GM12873 (cell line): ENCODE measurements around the gene CPZ.

Source experiments
- TF ChIP-seq, protein P1 (sequence below): IDR thresholded peaks from 2 replicates; pipeline ENCODE4 v1.5.1; 2012; ENCODE audit warnings: low read depth, mild to moderate bottlenecking, moderate library complexity, low read length, control low read depth; ENCODE audit not compliant: insufficient read depth; ENCODE audit errors: missing control alignments

Gene CPZ

DNA sequence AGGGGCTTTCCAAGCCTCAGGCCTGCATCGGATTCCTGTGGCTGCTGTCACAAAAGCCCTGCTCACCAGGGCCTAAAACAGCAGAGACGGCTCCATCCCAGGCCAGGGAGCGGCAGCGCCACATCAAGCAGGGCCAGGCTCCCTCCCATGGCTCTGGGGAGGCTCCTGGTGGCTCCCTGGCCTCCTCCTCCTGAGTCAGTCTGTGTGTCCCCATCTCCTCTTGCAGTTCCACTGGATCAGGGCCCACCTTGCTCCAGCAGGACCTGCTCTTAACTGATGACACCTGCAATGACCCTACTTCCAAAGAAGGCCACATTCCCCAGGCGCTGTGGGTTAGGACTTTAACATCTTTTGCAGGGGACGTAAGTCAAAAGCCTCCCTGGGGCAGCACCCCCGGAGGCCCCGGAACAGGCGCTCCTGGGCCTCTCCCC lies 51.9 kb downstream of the CPZ start:
- TF ChIP-seq, protein P1, sequence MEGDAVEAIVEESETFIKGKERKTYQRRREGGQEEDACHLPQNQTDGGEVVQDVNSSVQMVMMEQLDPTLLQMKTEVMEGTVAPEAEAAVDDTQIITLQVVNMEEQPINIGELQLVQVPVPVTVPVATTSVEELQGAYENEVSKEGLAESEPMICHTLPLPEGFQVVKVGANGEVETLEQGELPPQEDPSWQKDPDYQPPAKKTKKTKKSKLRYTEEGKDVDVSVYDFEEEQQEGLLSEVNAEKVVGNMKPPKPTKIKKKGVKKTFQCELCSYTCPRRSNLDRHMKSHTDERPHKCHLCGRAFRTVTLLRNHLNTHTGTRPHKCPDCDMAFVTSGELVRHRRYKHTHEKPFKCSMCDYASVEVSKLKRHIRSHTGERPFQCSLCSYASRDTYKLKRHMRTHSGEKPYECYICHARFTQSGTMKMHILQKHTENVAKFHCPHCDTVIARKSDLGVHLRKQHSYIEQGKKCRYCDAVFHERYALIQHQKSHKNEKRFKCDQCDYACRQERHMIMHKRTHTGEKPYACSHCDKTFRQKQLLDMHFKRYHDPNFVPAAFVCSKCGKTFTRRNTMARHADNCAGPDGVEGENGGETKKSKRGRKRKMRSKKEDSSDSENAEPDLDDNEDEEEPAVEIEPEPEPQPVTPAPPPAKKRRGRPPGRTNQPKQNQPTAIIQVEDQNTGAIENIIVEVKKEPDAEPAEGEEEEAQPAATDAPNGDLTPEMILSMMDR = no peak

- TF ChIP-seq, protein P1 = no peak
Observed at GRCh38 chr4:8644966-8645752, 52.6 kb downstream of the CPZ start.

- TF ChIP-seq, protein P1 = no peak
Observed at GRCh38 chr4:8645753-8646124, 53.2 kb downstream of the CPZ start.

- TF ChIP-seq, protein P1 = no peak
Observed at GRCh38 chr4:8646296-8647093, 53.9 kb downstream of the CPZ start.

- TF ChIP-seq, protein P1 = no peak
Observed at GRCh38 chr4:8647094-8647570, 54.6 kb downstream of the CPZ start.

GRCh38 chr4:8647626-8648025 lies 55.1 kb downstream of the CPZ start:
- TF ChIP-seq, protein P1 = no peak

DNA sequence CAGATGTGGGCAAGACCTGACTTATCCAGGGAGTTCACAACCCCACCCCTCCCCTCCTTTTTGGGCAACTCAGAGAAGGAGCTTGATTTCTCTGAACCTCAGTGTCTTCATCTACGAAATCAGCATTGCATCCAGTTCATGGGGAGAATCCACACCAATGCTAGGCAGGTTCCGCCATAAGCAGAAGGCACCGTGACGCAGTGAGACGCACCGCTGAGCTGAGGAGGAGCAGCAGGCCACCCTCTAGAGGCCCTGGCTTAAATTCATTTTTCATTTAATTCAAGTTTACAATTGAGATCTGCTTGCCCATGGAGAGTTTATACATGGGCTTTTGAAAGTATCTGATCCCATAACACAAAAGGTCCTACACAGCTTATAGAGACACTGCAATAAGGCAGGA lies 55.7 kb downstream of the CPZ start:
- TF ChIP-seq, protein P1 = no peak
